GM23338 (cell line): ENCODE data around the gene FRMD4A. TPM values are rescaled to one million over a fixed set of nuclear protein-coding genes. Genes with fewer than 3 reads are reported as not detected.

ENCODE experiments used
- ATAC-seq: fragments of 200-7000 bp; cut with Tn5 transposase; 3 replicates; pipeline ENCODE4 v1.9.1; 2020
- DNase-seq: peaks from one replicate; pipeline ENCODE4 v3.0.0-alpha.2; 2015; ENCODE audit warnings: low spot score
- H2AFZ ChIP-seq: fragments of 200-600 bp; sonication (generic); 2 replicates; pipeline ENCODE4 v1.8.0; 2016; ENCODE audit warnings: antibody characterized with exemption, mild to moderate bottlenecking, moderate library complexity
- H3F3A ChIP-seq: fragments of 200-600 bp; sonication (generic); replicated peaks from 2 replicates; pipeline ENCODE4 v1.8.0; 2017; ENCODE audit warnings: antibody characterized with exemption, mixed run types, low read depth
- H3K27ac ChIP-seq: fragments of 200-600 bp; sonication (generic); 2 replicates; pipeline ENCODE4 v1.6.1; 2016; ENCODE audit warnings: low read depth
- H3K27me3 ChIP-seq: fragments of 200-600 bp; sonication (generic); 2 replicates; pipeline ENCODE4 v1.8.0; 2016; ENCODE audit warnings: mild to moderate bottlenecking, mixed run types, moderate library complexity; ENCODE audit not compliant: insufficient read depth
- H3K36me3 ChIP-seq: fragments of 200-600 bp; sonication (generic); 2 replicates; pipeline ENCODE4 v1.8.0; 2016; ENCODE audit warnings: mild to moderate bottlenecking; ENCODE audit not compliant: insufficient read depth
- H3K4me1 ChIP-seq: fragments of 200-600 bp; sonication (generic); 2 replicates; pipeline ENCODE4 v1.8.0; 2016; ENCODE audit warnings: mild to moderate bottlenecking, moderate library complexity; ENCODE audit not compliant: insufficient read depth
- H3K4me2 ChIP-seq: fragments of 200-600 bp; sonication (generic); 2 replicates; pipeline ENCODE4 v1.7.1; 2017; ENCODE audit warnings: mixed run types
- H3K4me3 ChIP-seq: fragments of 200-600 bp; sonication (generic); 2 replicates; pipeline ENCODE4 v1.6.1; 2016; ENCODE audit warnings: mixed run types
- H3K79me2 ChIP-seq: fragments of 200-600 bp; sonication (generic); replicated peaks from 2 replicates; pipeline ENCODE4 v1.8.0; 2017; ENCODE audit warnings: mild to moderate bottlenecking; ENCODE audit not compliant: insufficient read depth
- H3K9me2 ChIP-seq: fragments of 200-600 bp; sonication (generic); 2 replicates; pipeline ENCODE4 v1.8.0; 2017; ENCODE audit not compliant: insufficient read depth
- H4K20me1 ChIP-seq: fragments of 200-600 bp; sonication (generic); replicated peaks from 2 replicates; pipeline ENCODE4 v1.8.0; 2017; ENCODE audit warnings: mild to moderate bottlenecking; ENCODE audit not compliant: insufficient read depth
- H3K27ac Mint-ChIP-seq: 2 replicates; pipeline ENCODE4 v1.8.0; 2020; ENCODE audit warnings: inconsistent platforms, mild to moderate bottlenecking, moderate library complexity, mixed read lengths
- H3K27me3 Mint-ChIP-seq: 3 replicates; pipeline ENCODE4 v1.8.0; 2022; ENCODE audit warnings: low read depth, mild to moderate bottlenecking, moderate library complexity, mixed read lengths, inconsistent platforms; ENCODE audit not compliant: insufficient read depth, poor library complexity
- H3K36me3 Mint-ChIP-seq: 3 replicates; pipeline ENCODE4 v1.8.0; 2021; ENCODE audit warnings: low read depth, mild to moderate bottlenecking, inconsistent platforms, moderate library complexity, mixed read lengths
- H3K4me1 Mint-ChIP-seq: 3 replicates; pipeline ENCODE4 v1.8.0; 2020; ENCODE audit warnings: mild to moderate bottlenecking, inconsistent platforms, mixed read lengths
- H3K4me3 Mint-ChIP-seq: 3 replicates; pipeline ENCODE4 v1.8.0; 2021; ENCODE audit warnings: moderate library complexity, mild to moderate bottlenecking, inconsistent platforms, mixed read lengths
- H3K9me3 Mint-ChIP-seq: 3 replicates; pipeline ENCODE4 v1.8.0; 2020; ENCODE audit warnings: moderate library complexity, mild to moderate bottlenecking, inconsistent platforms, mixed read lengths
- EZH2phosphoT487 ChIP-seq: fragments of 200-600 bp; sonication (generic); IDR thresholded peaks from one replicate; pipeline ENCODE4 v1.8.1; 2018; ENCODE audit warnings: antibody characterized with exemption; ENCODE audit not compliant: unreplicated experiment
- JUNB ChIP-seq: IDR thresholded peaks from one replicate; pipeline ENCODE4 v1.6.1; 2016; ENCODE audit warnings: antibody characterized with exemption; ENCODE audit not compliant: unreplicated experiment
- POLR2AphosphoS5 ChIP-seq: IDR thresholded peaks from 2 replicates; pipeline ENCODE4 v1.6.1; 2016; ENCODE audit warnings: antibody characterized with exemption, low read depth
- STAT1 ChIP-seq: IDR thresholded peaks from one replicate; pipeline ENCODE4 v1.6.1; 2016; ENCODE audit warnings: antibody characterized with exemption; ENCODE audit not compliant: unreplicated experiment
- ZNF331 ChIP-seq: fragments of 250-450 bp; sonication (Bioruptor Pico); IDR thresholded peaks from 2 replicates; pipeline ENCODE4 v1.5.0; 2020; ENCODE audit warnings: low read depth, mild to moderate bottlenecking, moderate library complexity
- polyA plus RNA-seq: library from polyadenylated mRNA; unstranded; fragments of >200 nt; fragmentation: Nextera tagmentation; extraction: Ambion mirVana; gene quantifications from 2 replicates; pipeline ENCODE4 v1.2.1, GENCODE V29; 2016
- total RNA-seq: library from RNA; depleted of rRNA; stranded (reverse); fragments of >200 nt; shearing (Covaris generic); gene quantifications from 2 replicates; pipeline ENCODE4 v1.2.3, GENCODE V29; 2014
- TF ChIP-seq, protein P1 (sequence below): fragments of 250-450 bp; sonication (Bioruptor Pico); IDR thresholded peaks from 2 replicates; pipeline ENCODE4 v1.5.0; 2020; ENCODE audit warnings: mild to moderate bottlenecking, moderate library complexity
- TF ChIP-seq, protein P2 (sequence below): IDR thresholded peaks from one replicate; pipeline ENCODE4 v1.6.1; 2018; ENCODE audit warnings: antibody characterized with exemption; ENCODE audit not compliant: unreplicated experiment

The FRMD4A gene
- total and polyA plus RNA-seq, 2 experiments from 2014 or later: 14.0 to 20.1 TPM

DNA sequence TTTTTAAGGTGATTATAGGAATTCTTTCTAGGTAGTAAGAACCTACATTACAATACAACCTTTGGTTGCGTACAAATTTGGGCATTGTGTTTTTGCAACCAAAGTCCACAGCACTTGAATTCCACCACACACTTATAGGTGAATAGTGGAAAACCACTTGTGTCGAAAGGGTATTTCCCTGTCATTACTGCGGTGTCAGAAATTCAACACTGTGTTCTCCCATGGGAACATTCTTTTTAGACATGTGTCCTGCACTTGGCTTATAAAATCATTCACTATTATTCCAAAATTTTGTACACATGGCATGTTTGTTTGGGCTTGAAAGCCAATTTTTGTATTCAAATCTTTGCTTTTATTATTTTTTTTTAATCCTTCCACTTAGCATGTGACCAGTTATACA lies 410.3 kb downstream of the FRMD4A start:
- H3K27ac Mint-ChIP-seq: no peak overlapping the region
- H3K27ac ChIP-seq: no peak overlapping the region

DNA sequence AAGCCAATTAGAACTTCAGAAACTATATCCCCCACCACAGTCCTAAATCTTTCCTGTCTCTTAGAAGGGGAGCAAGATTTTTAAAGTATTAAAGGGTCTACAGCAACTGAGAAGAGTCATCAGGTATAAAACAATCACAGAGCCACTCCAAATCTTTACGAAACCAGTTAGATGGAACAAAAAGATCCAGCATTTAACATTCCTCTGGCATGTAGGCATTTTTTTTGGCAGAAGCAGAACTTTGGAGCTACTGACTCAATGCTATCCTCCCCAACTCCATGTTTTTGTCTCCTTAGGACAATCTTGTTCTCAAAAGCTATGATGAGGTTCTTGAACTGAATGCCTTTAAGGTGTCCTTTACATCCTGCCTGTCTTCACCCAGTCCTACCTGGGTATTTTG lies 410.7 kb downstream of the FRMD4A start:
- H3K36me3 ChIP-seq: no peaks in the 10 kb centered on the region
- no peaks in the 10 kb centered on the region for H3F3A ChIP-seq
- no peak overlapping the region for H3K4me3 Mint-ChIP-seq
- H3K36me3 Mint-ChIP-seq: no peaks in the 10 kb centered on the region
- H3K27ac Mint-ChIP-seq: no peak overlapping the region
- H4K20me1 ChIP-seq: no peaks in the 10 kb centered on the region
- no peak overlapping the region for H3K4me3 ChIP-seq
- H3K4me2 ChIP-seq: no peak overlapping the region
- H3K27ac ChIP-seq: no peak overlapping the region
- H3K9me3 Mint-ChIP-seq: no peaks in the 10 kb centered on the region
- no peaks in the 10 kb centered on the region for H3K9me2 ChIP-seq
- H2AFZ ChIP-seq: no peak overlapping the region
- DNase-seq (no peak), ATAC-seq (no peak)
- H3K27me3 ChIP-seq: no peaks in the 10 kb centered on the region
- no peaks in the 10 kb centered on the region for H3K4me1 ChIP-seq
- no peaks in the 10 kb centered on the region for H3K79me2 ChIP-seq
- H3K4me1 Mint-ChIP-seq: no peaks in the 10 kb centered on the region; the same call in 2 of the 3 replicates
- H3K27me3 Mint-ChIP-seq: no peaks in the 10 kb centered on the region
- TF ChIP-seq JUNB (no peak), POLR2AphosphoS5 (no peak), STAT1 (no peak)
- TF ChIP-seq, protein P1, sequence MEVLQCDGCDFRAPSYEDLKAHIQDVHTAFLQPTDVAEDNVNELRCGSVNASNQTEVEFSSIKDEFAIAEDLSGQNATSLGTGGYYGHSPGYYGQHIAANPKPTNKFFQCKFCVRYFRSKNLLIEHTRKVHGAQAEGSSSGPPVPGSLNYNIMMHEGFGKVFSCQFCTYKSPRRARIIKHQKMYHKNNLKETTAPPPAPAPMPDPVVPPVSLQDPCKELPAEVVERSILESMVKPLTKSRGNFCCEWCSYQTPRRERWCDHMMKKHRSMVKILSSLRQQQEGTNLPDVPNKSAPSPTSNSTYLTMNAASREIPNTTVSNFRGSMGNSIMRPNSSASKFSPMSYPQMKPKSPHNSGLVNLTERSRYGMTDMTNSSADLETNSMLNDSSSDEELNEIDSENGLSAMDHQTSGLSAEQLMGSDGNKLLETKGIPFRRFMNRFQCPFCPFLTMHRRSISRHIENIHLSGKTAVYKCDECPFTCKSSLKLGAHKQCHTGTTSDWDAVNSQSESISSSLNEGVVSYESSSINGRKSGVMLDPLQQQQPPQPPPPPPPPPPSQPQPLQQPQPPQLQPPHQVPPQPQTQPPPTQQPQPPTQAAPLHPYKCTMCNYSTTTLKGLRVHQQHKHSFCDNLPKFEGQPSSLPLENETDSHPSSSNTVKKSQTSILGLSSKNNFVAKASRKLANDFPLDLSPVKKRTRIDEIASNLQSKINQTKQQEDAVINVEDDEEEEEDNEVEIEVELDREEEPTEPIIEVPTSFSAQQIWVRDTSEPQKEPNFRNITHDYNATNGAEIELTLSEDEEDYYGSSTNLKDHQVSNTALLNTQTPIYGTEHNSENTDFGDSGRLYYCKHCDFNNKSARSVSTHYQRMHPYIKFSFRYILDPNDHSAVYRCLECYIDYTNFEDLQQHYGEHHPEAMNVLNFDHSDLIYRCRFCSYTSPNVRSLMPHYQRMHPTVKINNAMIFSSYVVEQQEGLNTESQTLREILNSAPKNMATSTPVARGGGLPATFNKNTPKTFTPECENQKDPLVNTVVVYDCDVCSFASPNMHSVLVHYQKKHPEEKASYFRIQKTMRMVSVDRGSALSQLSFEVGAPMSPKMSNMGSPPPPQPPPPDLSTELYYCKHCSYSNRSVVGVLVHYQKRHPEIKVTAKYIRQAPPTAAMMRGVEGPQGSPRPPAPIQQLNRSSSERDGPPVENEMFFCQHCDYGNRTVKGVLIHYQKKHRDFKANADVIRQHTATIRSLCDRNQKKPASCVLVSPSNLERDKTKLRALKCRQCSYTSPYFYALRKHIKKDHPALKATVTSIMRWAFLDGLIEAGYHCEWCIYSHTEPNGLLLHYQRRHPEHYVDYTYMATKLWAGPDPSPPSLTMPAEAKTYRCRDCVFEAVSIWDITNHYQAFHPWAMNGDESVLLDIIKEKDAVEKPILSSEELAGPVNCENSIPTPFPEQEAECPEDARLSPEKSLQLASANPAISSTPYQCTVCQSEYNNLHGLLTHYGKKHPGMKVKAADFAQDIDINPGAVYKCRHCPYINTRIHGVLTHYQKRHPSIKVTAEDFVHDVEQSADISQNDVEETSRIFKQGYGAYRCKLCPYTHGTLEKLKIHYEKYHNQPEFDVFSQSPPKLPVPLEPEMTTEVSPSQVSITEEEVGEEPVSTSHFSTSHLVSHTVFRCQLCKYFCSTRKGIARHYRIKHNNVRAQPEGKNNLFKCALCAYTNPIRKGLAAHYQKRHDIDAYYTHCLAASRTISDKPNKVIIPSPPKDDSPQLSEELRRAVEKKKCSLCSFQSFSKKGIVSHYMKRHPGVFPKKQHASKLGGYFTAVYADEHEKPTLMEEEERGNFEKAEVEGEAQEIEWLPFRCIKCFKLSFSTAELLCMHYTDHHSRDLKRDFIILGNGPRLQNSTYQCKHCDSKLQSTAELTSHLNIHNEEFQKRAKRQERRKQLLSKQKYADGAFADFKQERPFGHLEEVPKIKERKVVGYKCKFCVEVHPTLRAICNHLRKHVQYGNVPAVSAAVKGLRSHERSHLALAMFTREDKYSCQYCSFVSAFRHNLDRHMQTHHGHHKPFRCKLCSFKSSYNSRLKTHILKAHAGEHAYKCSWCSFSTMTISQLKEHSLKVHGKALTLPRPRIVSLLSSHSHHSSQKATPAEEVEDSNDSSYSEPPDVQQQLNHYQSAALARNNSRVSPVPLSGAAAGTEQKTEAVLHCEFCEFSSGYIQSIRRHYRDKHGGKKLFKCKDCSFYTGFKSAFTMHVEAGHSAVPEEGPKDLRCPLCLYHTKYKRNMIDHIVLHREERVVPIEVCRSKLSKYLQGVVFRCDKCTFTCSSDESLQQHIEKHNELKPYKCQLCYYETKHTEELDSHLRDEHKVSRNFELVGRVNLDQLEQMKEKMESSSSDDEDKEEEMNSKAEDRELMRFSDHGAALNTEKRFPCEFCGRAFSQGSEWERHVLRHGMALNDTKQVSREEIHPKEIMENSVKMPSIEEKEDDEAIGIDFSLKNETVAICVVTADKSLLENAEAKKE: no peak
- TF ChIP-seq, protein P2, sequence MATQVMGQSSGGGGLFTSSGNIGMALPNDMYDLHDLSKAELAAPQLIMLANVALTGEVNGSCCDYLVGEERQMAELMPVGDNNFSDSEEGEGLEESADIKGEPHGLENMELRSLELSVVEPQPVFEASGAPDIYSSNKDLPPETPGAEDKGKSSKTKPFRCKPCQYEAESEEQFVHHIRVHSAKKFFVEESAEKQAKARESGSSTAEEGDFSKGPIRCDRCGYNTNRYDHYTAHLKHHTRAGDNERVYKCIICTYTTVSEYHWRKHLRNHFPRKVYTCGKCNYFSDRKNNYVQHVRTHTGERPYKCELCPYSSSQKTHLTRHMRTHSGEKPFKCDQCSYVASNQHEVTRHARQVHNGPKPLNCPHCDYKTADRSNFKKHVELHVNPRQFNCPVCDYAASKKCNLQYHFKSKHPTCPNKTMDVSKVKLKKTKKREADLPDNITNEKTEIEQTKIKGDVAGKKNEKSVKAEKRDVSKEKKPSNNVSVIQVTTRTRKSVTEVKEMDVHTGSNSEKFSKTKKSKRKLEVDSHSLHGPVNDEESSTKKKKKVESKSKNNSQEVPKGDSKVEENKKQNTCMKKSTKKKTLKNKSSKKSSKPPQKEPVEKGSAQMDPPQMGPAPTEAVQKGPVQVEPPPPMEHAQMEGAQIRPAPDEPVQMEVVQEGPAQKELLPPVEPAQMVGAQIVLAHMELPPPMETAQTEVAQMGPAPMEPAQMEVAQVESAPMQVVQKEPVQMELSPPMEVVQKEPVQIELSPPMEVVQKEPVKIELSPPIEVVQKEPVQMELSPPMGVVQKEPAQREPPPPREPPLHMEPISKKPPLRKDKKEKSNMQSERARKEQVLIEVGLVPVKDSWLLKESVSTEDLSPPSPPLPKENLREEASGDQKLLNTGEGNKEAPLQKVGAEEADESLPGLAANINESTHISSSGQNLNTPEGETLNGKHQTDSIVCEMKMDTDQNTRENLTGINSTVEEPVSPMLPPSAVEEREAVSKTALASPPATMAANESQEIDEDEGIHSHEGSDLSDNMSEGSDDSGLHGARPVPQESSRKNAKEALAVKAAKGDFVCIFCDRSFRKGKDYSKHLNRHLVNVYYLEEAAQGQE: no peak

More for the DNA sequence above, 410.3 kb downstream of the FRMD4A start:
- Histone ChIP-seq H3K4me3 (no peak overlapping the region), H4K20me1 (no peaks in the 10 kb centered on the region), H3K9me2 (no peaks in the 10 kb centered on the region), H3K36me3 (no peaks in the 10 kb centered on the region), H3K4me1 (no peaks in the 10 kb centered on the region), H3K27me3 (no peaks in the 10 kb centered on the region), H3F3A (no peaks in the 10 kb centered on the region), H2AFZ (no peak overlapping the region), H3K79me2 (no peaks in the 10 kb centered on the region), H3K4me2 (no peak overlapping the region)
- no peaks in the 10 kb centered on the region for H3K9me3 Mint-ChIP-seq
- H3K36me3 Mint-ChIP-seq: no peaks in the 10 kb centered on the region
- H3K4me1 Mint-ChIP-seq: no peaks in the 10 kb centered on the region; the same call in 2 of the 3 replicates
- TF ChIP-seq, protein P2: no peak
- no peak for TF ChIP-seq STAT1
- no peak for TF ChIP-seq JUNB
- TF ChIP-seq EZH2phosphoT487: no peak
- TF ChIP-seq ZNF331: no peak
- H3K4me3 Mint-ChIP-seq: no peak overlapping the region
- ATAC-seq: no peak
- DNase-seq: no peak
- H3K27me3 Mint-ChIP-seq: no peaks in the 10 kb centered on the region
